Activated CD8-positive, alpha-beta memory T cell treated with anti-CD3 and anti-CD28 coated beads, Interleukin-2, amount 10 ng/mL, durations not matched to agents 7 days and 5 days (primary cell): ENCODE results near the gene GRID1. TPM values are rescaled to one million over a fixed set of nuclear protein-coding genes. Genes with fewer than 3 reads are reported as not detected.

Source experiments
- ATAC-seq: fragments of 150-1000 bp; cut with Tn5 transposase; one replicate; pipeline ENCODE4 v1.10.0; 2021; ENCODE audit warnings: moderate library complexity
- CTCF ChIA-PET: fragments of 350-600 bp; sonication (Branson Sonifier 250); formaldehyde crosslinking; loops from one replicate; lab custom pipeline; 2021; ENCODE audit warnings: antibody characterized with exemption; lab: Charles Lee
- DNase-seq: peaks from one replicate; pipeline ENCODE4 v3.0.0-alpha.2; 2020
- H3K27ac Mint-ChIP-seq: one replicate; pipeline ENCODE4 v1.8.0; 2021; ENCODE audit warnings: mild to moderate bottlenecking, mixed read lengths
- H3K27me3 Mint-ChIP-seq: one replicate; pipeline ENCODE4 v1.8.0; 2021; ENCODE audit warnings: mixed read lengths
- H3K36me3 Mint-ChIP-seq: one replicate; pipeline ENCODE4 v1.8.0; 2021; ENCODE audit warnings: mild to moderate bottlenecking, mixed read lengths
- H3K4me1 Mint-ChIP-seq: one replicate; pipeline ENCODE4 v1.8.0; 2021; ENCODE audit warnings: mixed read lengths
- H3K4me3 Mint-ChIP-seq: one replicate; pipeline ENCODE4 v1.8.0; 2021; ENCODE audit warnings: mild to moderate bottlenecking, moderate library complexity, mixed read lengths
- H3K9me3 Mint-ChIP-seq: one replicate; pipeline ENCODE4 v1.8.0; 2022; ENCODE audit warnings: low read depth, mixed read lengths
- total RNA-seq, 2 experiments: library from RNA; stranded (reverse); gene quantifications; one replicate each; pipeline ENCODE4 v1.2.3, GENCODE V29; 2021

GRID1 gene
- total RNA-seq, 2 experiments from 2014 or later = not detected

DNA sequence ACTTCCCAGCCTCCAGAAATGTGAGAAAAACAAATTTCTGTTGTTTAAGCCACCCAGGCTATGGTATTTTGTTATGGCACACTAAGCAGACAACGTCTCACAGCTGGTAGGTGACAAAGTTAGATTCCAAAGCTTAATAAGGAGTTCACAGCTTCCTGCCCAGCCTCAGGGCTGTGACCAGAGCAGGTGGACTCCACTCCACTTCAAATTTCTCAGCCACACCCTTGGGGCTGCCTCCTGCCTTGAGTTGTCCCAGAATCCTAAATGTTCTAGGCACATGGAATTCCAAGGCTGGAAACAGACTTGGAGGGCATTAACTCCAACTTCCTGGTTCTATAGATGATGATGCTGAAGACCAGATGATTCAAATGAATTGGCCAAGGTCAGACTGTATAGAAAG lies 310.7 kb downstream of the GRID1 start:
- Mint-ChIP-seq H3K4me1 (no peaks in the 10 kb centered on the region), H3K36me3 (no peaks in the 10 kb centered on the region), H3K4me3 (no peak overlapping the region), H3K27ac (no peak overlapping the region), H3K27me3 (peaks cover 12% of the 10 kb centered on the region), H3K9me3 (no peaks in the 10 kb centered on the region)
- DNase-seq = no peak
- no peak for ATAC-seq
- CTCF ChIA-PET = no interaction called here

GRCh38 chr10:86053675-86054074 lies 312.9 kb downstream of the GRID1 start:
- DNase-seq (no peak), ATAC-seq (no peak)
- H3K4me1 Mint-ChIP-seq = no peaks in the 10 kb centered on the region
- no peaks in the 10 kb centered on the region for H3K9me3 Mint-ChIP-seq
- peaks cover 17% of the 10 kb centered on the region for H3K27me3 Mint-ChIP-seq
- H3K4me3 Mint-ChIP-seq = no peak overlapping the region
- no peaks in the 10 kb centered on the region for H3K36me3 Mint-ChIP-seq
- CTCF ChIA-PET = no interaction called here
- H3K27ac Mint-ChIP-seq = no peak overlapping the region

GRCh38 chr10:86051586-86051985 lies 315.0 kb downstream of the GRID1 start:
- ATAC-seq (no peak), DNase-seq (no peak)
- H3K27me3 Mint-ChIP-seq = peaks cover 21% of the 10 kb centered on the region
- no peak overlapping the region for H3K4me3 Mint-ChIP-seq
- H3K36me3 Mint-ChIP-seq = no peaks in the 10 kb centered on the region
- peaks cover 18% of the 10 kb centered on the region for H3K4me1 Mint-ChIP-seq
- CTCF ChIA-PET = no interaction called here
- H3K9me3 Mint-ChIP-seq = no peaks in the 10 kb centered on the region
- no peak overlapping the region for H3K27ac Mint-ChIP-seq

DNA sequence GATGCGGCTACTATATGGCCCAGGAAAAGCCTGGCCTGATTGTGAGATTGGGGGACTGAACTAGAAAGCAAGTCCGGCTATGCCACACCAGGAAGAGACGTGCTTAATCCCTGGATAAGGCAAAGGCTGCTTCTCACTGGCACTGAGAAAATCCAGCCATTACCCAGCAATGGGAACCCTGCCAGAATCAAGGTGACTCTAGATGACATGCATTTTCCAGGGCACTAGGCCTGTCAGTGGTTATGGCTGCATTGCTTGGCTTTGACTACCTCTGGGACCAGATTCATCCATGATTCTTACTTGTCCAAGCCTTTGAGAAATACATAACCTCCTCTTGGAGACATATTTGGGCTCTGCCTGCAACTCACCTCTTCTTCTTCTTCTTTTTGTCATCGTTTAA lies 317.2 kb downstream of the GRID1 start:
- CTCF ChIA-PET = no interaction called here
- no peak overlapping the region for H3K27ac Mint-ChIP-seq
- DNase-seq (peak; percentile 2), ATAC-seq (no peak)
- no peaks in the 10 kb centered on the region for H3K36me3 Mint-ChIP-seq
- peaks cover 31% of the 10 kb centered on the region for H3K27me3 Mint-ChIP-seq
- no peak overlapping the region for H3K4me3 Mint-ChIP-seq
- no peaks in the 10 kb centered on the region for H3K9me3 Mint-ChIP-seq
- H3K4me1 Mint-ChIP-seq = peaks cover 21% of the 10 kb centered on the region

DNA sequence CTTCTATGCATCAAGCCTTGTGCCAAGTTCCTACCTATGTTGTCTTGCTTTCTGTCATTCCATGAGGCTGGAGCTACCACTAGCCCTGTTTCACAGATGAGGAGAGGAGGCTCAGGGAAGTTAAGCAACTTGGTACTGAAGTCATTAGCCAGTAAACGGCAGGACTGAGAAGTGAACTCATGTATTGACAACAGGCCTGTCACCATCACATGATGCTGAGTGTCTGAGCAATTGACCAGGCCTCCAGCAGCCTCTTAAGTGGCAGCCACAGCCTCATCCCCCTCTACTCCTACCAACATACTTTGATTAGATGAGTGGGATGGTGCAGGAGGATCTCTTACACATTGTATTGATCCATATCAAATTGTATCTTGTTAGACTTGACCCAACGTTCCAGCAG lies 317.6 kb downstream of the GRID1 start:
- Mint-ChIP-seq H3K4me3 (no peak overlapping the region), H3K27ac (no peak overlapping the region), H3K9me3 (no peaks in the 10 kb centered on the region), H3K4me1 (peaks cover 21% of the 10 kb centered on the region), H3K36me3 (no peaks in the 10 kb centered on the region), H3K27me3 (peaks cover 35% of the 10 kb centered on the region)
- ATAC-seq = no peak
- no peak for DNase-seq
- CTCF ChIA-PET = no interaction called here

GRCh38 chr10:86048571-86048970 lies 318.0 kb downstream of the GRID1 start:
- H3K27me3 Mint-ChIP-seq = peaks cover 36% of the 10 kb centered on the region

GRCh38 chr10:86047588-86047987 lies 319.0 kb downstream of the GRID1 start:
- no peaks in the 10 kb centered on the region for H3K9me3 Mint-ChIP-seq
- peaks cover 21% of the 10 kb centered on the region for H3K4me1 Mint-ChIP-seq
- no peak overlapping the region for H3K27ac Mint-ChIP-seq
- H3K4me3 Mint-ChIP-seq = no peak overlapping the region
- peak; percentile 84 for ATAC-seq
- H3K27me3 Mint-ChIP-seq = peaks cover 43% of the 10 kb centered on the region
- no peaks in the 10 kb centered on the region for H3K36me3 Mint-ChIP-seq
- CTCF ChIA-PET = no interaction called here
- peak; percentile 46 for DNase-seq

More at GRCh38 chr10:86048571-86048970, 318.0 kb downstream of the GRID1 start:
- Mint-ChIP-seq H3K27ac (no peak overlapping the region), H3K36me3 (no peaks in the 10 kb centered on the region), H3K4me3 (no peak overlapping the region), H3K4me1 (peaks cover 21% of the 10 kb centered on the region), H3K9me3 (no peaks in the 10 kb centered on the region)
- CTCF ChIA-PET = no interaction called here
- DNase-seq (no peak), ATAC-seq (no peak)

- CTCF ChIA-PET = interaction anchor here (0.6 kb wide), 1 partner anchor 356 kb away, joined by 3 read pairs; no protein-coding TSS in a partner anchor
- Mint-ChIP-seq H3K27me3 (peaks cover 40% of the 10 kb centered on the region), H3K4me1 (peaks cover 21% of the 10 kb centered on the region), H3K9me3 (no peaks in the 10 kb centered on the region), H3K4me3 (no peak overlapping the region), H3K36me3 (no peaks in the 10 kb centered on the region), H3K27ac (no peak overlapping the region)
- DNase-seq = no peak
- ATAC-seq = peak; percentile 61
These were observed 319.6 kb downstream of the GRID1 start for GRCh38 chr10:86046845-86047460.

GRCh38 chr10:86045896-86046295 lies 320.7 kb downstream of the GRID1 start:
- ATAC-seq (no peak), DNase-seq (peak; percentile 31)
- peaks cover 40% of the 10 kb centered on the region for H3K27me3 Mint-ChIP-seq

GRCh38 chr10:86044029-86044428 lies 322.6 kb downstream of the GRID1 start:
- CTCF ChIA-PET = no interaction called here
- Mint-ChIP-seq H3K4me3 (no peak overlapping the region), H3K36me3 (no peaks in the 10 kb centered on the region), H3K27ac (no peak overlapping the region), H3K27me3 (peaks cover 36% of the 10 kb centered on the region), H3K9me3 (no peaks in the 10 kb centered on the region), H3K4me1 (peaks cover 33% of the 10 kb centered on the region)
- ATAC-seq (no peak), DNase-seq (no peak)

More at GRCh38 chr10:86045896-86046295, 320.7 kb downstream of the GRID1 start:
- Mint-ChIP-seq H3K9me3 (no peaks in the 10 kb centered on the region), H3K4me3 (no peak overlapping the region), H3K27ac (no peak overlapping the region), H3K4me1 (peaks cover 31% of the 10 kb centered on the region), H3K36me3 (no peaks in the 10 kb centered on the region)
- CTCF ChIA-PET = no interaction called here

GRCh38 chr10:86043236-86043635 lies 323.4 kb downstream of the GRID1 start:
- no peaks in the 10 kb centered on the region for H3K36me3 Mint-ChIP-seq
- H3K9me3 Mint-ChIP-seq = no peaks in the 10 kb centered on the region
- CTCF ChIA-PET = no interaction called here
- no peak overlapping the region for H3K4me3 Mint-ChIP-seq
- H3K4me1 Mint-ChIP-seq = peaks cover 30% of the 10 kb centered on the region
- DNase-seq (peak; percentile 21), ATAC-seq (no peak)
- H3K27ac Mint-ChIP-seq = no peak overlapping the region
- peaks cover 40% of the 10 kb centered on the region for H3K27me3 Mint-ChIP-seq

DNA sequence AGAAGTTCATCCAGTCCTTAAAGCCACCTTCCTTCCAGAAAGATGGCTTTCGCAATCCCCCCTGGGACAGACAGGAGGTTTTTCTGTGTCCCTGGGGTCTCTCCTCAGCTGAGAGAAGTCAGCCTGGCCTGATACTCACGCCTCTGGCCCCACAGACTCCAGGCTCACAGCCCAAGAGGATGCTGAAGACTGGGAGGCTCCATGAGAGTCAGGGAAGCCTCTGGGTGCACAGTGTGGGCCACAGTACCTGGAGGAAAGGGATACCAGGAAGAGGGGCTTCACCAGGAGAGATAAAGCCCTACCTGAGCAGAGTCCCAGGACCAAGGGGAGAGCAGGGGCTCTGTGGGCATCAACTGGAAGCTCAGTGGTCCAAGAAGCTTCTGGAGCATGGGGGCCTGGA lies 324.4 kb downstream of the GRID1 start:
- peaks cover 21% of the 10 kb centered on the region for H3K4me1 Mint-ChIP-seq
- H3K27me3 Mint-ChIP-seq = peaks cover 40% of the 10 kb centered on the region
- no peak overlapping the region for H3K27ac Mint-ChIP-seq
- H3K36me3 Mint-ChIP-seq = no peaks in the 10 kb centered on the region
- no peaks in the 10 kb centered on the region for H3K9me3 Mint-ChIP-seq
- no peak overlapping the region for H3K4me3 Mint-ChIP-seq
- CTCF ChIA-PET = no interaction called here
- ATAC-seq (no peak), DNase-seq (no peak)

- CTCF ChIA-PET = no interaction called here
- H3K4me1 Mint-ChIP-seq = peaks cover 12% of the 10 kb centered on the region
- DNase-seq (no peak), ATAC-seq (peak; percentile 27)
- no peaks in the 10 kb centered on the region for H3K36me3 Mint-ChIP-seq
- peaks cover 31% of the 10 kb centered on the region for H3K27me3 Mint-ChIP-seq
- no peak overlapping the region for H3K27ac Mint-ChIP-seq
- no peaks in the 10 kb centered on the region for H3K9me3 Mint-ChIP-seq
- no peak overlapping the region for H3K4me3 Mint-ChIP-seq
These were observed 325.5 kb downstream of the GRID1 start for GRCh38 chr10:86041116-86041515.

DNA sequence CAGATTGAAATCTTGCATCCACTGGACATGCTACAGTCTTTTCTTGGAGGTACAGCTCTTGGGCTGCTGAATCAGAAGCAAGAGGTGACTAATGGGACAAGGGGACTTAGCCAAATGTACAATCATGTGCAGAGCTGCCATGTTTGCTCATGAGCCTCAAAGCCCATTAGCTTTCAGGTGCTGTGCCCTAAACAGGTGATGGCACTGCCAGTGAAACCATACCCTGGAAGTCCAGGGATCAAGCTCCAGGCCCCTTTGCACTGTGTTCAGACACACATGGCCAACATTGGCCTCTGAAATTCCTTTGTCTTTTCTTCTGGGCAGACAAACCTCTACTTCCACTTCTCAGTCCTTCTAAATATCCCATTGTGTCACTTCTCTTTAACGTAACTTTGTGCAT lies 328.2 kb downstream of the GRID1 start:
- Mint-ChIP-seq H3K27ac (no peak overlapping the region), H3K4me3 (no peak overlapping the region), H3K4me1 (peaks cover 12% of the 10 kb centered on the region), H3K27me3 (peaks cover 10% of the 10 kb centered on the region), H3K36me3 (no peaks in the 10 kb centered on the region), H3K9me3 (no peaks in the 10 kb centered on the region)
- ATAC-seq = no peak
- DNase-seq = no peak
- CTCF ChIA-PET = no interaction called here
